Measurements from ENCODE around the gene DAGLA.
A peak's percentile ranks its signal among the peaks of the same experiment; 100 is the strongest.

The DAGLA gene

DNA sequence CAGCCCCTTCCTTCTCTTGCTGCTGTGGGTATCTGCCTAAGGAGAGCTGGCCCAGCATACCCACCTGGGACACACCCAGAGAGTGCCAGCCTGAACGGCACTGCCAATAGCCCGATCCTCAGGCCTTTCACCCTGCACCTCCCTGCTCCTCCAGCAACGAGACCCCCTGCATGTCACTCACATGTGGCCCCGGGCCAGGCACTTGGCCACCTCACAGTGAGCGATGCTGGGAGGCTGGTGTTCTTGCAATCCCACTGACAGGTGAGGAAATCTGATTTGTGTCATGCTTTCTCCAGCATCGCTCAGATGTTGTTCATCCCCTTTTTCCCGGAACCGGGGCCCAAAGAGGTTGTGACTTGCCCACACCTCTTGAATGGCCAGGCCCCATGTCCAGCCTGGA, 20.5 kb downstream of the DAGLA start:
- Mint-ChIP-seq H3K27me3 (peaks cover 0 to 8% of the 10 kb centered on the region in 2 donors), H3K4me3 (no peak overlapping the region)
- ATAC-seq (replicated peaks) = no peak

GRCh38 chr11:61701242-61701886, 21.2 kb downstream of the DAGLA start:
- H3K4me3 Mint-ChIP-seq = no peak overlapping the region
- peaks cover 0 to 13% of the 10 kb centered on the region in 2 donors for H3K27me3 Mint-ChIP-seq
- no peaks in the 10 kb centered on the region for H3K9me3 Mint-ChIP-seq
- H3K36me3 Mint-ChIP-seq (ENCODE audit: insufficient read depth) = peaks cover 5% of the 10 kb centered on the region
- H3K4me1 Mint-ChIP-seq (ENCODE audit: low read depth in 2 of 2) = peaks cover 7 to 15% of the 10 kb centered on the region in 2 donors
- DNase-seq (no peak), ATAC-seq (replicated peaks) (no peak)
- H3K27ac Mint-ChIP-seq = peak overlapping the region; percentile 52 to 60

More for the DNA sequence above, 20.5 kb downstream of the DAGLA start:
- Mint-ChIP-seq H3K4me1 (ENCODE audit: low read depth in 2 of 2) (peaks cover 14 to 21% of the 10 kb centered on the region in 2 donors), H3K36me3 (ENCODE audit: insufficient read depth) (peaks cover 10% of the 10 kb centered on the region), H3K27ac (peak overlapping the region; percentile 52 to 60), H3K9me3 (no peaks in the 10 kb centered on the region)
- no peak for DNase-seq

DNA sequence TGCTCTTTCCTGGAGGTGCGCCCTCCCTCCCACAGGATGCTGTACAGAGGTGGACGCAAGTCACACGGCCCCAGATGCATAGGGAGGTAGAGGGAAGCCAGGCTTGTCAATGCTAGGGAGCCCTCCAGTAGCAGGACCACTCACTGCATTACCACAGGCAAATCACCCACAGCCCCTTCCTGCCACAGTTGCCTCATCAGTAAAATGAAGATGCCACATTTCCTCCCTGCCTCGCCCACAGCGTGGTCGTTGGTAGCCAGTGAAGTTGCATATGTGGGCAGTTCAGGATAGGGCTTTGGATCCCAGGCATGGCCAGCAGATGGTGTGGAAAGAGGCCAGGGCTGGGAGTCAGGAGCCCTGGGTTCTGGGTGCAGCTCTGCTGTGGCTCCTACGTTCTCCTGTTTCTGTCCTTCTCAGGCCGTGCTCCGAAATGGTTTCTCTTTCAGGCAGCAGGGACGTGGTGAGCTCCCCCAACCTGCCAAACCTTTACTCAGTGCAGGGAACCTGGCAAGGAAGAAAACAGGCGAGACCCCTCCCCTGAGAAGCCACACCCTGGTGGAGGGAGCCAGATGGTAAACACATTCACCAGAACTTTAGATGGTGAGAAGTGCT, 22.6 kb downstream of the DAGLA start:
- peak; percentile 66 for ATAC-seq (replicated peaks)
- Mint-ChIP-seq H3K4me1 (ENCODE audit: low read depth in 2 of 2) (peaks cover 7 to 15% of the 10 kb centered on the region in 2 donors), H3K9me3 (no peaks in the 10 kb centered on the region), H3K4me3 (peak overlapping the region; percentile 62 to 70), H3K36me3 (ENCODE audit: insufficient read depth) (peaks cover 5% of the 10 kb centered on the region), H3K27ac (peak overlapping the region; percentile 4 to 8), H3K27me3 (peaks cover 0 to 13% of the 10 kb centered on the region in 2 donors)
- DNase-seq = no peak

- DNase-seq = no peak
These were observed 24.6 kb downstream of the DAGLA start for GRCh38 chr11:61704838-61705237.

DNA sequence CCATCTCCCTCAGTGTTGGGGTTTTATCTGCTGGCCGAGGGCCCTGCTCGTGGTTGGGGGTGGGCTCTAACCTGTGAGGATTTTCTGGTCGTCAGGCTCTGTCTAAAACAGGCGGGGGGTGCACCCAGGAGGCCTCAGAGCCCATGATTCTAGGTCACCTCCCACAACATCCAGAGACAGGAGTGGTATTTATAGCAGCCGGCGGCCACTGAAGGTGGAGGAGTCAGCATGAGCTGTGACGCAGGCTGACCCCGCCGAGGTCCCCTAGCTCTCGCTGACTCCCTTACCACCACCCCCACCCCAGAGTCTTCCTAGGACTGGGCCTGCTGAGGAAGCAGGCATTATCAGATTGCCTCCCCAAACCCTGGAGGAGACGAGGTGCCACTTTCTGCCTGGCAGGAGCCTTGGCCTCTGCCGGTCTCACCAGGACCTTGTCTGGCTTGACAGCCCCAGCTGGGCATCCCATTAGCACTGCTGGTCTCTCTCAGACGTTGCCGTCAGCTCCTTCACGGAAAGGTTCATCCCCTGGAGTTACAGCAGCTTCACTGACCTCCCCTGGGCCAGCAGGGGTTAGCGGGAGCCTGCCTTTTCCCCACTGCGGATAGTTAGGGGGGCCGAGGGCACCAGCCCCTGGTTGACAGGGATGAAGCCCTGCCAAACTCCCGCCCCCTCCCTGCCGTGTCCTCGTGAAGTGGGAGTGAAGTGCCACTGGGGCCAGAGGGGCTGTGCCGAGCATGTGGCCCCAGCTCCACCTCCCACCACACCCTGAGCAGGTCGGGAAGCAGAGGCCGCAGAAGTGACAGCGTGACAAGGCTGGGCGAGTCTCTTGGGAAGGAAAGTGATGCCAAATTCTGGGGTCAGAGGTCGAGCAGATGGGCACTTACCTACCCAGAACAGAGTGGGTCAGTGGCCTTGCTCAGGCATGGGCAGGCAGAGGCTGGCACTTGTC, 26.5 kb downstream of the DAGLA start:
- H3K27ac Mint-ChIP-seq = no peak overlapping the region
- no peak overlapping the region for H3K4me3 Mint-ChIP-seq
- H3K27me3 Mint-ChIP-seq = peaks cover 0 to 21% of the 10 kb centered on the region in 2 donors
- no peaks in the 10 kb centered on the region for H3K9me3 Mint-ChIP-seq
- H3K4me1 Mint-ChIP-seq (ENCODE audit: low read depth in 2 of 2) = peaks cover 7 to 8% of the 10 kb centered on the region in 2 donors
- no peak for DNase-seq
- no peak for ATAC-seq (replicated peaks)
- peaks cover 3% of the 10 kb centered on the region for H3K36me3 Mint-ChIP-seq (ENCODE audit: insufficient read depth)

More at GRCh38 chr11:61704838-61705237, 24.6 kb downstream of the DAGLA start:
- Mint-ChIP-seq H3K27ac (no peak overlapping the region), H3K27me3 (peaks cover 0 to 13% of the 10 kb centered on the region in 2 donors), H3K4me3 (no peak overlapping the region), H3K36me3 (ENCODE audit: insufficient read depth) (peaks cover 3% of the 10 kb centered on the region), H3K9me3 (no peaks in the 10 kb centered on the region), H3K4me1 (ENCODE audit: low read depth in 2 of 2) (peaks cover 7 to 8% of the 10 kb centered on the region in 2 donors)
- no peak for ATAC-seq (replicated peaks)

DNA sequence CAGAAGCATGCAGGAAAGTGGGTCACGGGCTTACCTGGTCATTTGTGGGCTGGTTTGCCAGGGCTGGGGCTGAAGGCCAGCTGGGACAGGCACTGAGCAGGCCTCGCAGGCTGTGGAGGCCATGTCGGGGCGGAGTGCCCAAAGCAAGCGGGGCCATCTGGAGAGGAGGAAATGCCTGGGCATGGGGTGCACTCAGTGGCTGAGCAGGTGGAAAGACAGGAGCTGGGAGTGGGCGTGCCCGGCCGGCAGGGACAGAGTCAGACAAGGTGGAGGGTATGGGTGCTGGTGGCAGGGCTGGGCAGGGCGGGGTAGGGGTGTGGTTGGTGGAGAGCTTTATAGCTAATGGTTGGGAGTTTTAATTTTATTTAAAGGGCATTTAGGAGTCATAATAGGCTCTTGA, 27.4 kb downstream of the DAGLA start:
- no peak overlapping the region for H3K27ac Mint-ChIP-seq
- peaks cover 5 to 6% of the 10 kb centered on the region in 2 donors for H3K4me1 Mint-ChIP-seq (ENCODE audit: low read depth in 2 of 2)
- peaks cover 3% of the 10 kb centered on the region for H3K36me3 Mint-ChIP-seq (ENCODE audit: insufficient read depth)
- no peaks in the 10 kb centered on the region for H3K9me3 Mint-ChIP-seq
- DNase-seq (no peak), ATAC-seq (replicated peaks) (no peak)
- no peak overlapping the region for H3K4me3 Mint-ChIP-seq
- H3K27me3 Mint-ChIP-seq = peaks cover 0 to 21% of the 10 kb centered on the region in 2 donors

- no peaks in the 10 kb centered on the region for H3K9me3 Mint-ChIP-seq
- no peak overlapping the region for H3K27ac Mint-ChIP-seq
- peaks cover 0 to 21% of the 10 kb centered on the region in 2 donors for H3K27me3 Mint-ChIP-seq
- H3K4me3 Mint-ChIP-seq = no peak overlapping the region
- no peaks in the 10 kb centered on the region for H3K4me1 Mint-ChIP-seq (ENCODE audit: low read depth in 2 of 2)
- DNase-seq = no peak
- H3K36me3 Mint-ChIP-seq (ENCODE audit: insufficient read depth) = no peaks in the 10 kb centered on the region
- ATAC-seq (replicated peaks) = no peak
These were observed 28.9 kb downstream of the DAGLA start for GRCh38 chr11:61709110-61709509.

GRCh38 chr11:61709572-61709971, 29.4 kb downstream of the DAGLA start:
- H3K36me3 Mint-ChIP-seq (ENCODE audit: insufficient read depth) = no peaks in the 10 kb centered on the region
- no peak for ATAC-seq (replicated peaks)
- DNase-seq = no peak

DNA sequence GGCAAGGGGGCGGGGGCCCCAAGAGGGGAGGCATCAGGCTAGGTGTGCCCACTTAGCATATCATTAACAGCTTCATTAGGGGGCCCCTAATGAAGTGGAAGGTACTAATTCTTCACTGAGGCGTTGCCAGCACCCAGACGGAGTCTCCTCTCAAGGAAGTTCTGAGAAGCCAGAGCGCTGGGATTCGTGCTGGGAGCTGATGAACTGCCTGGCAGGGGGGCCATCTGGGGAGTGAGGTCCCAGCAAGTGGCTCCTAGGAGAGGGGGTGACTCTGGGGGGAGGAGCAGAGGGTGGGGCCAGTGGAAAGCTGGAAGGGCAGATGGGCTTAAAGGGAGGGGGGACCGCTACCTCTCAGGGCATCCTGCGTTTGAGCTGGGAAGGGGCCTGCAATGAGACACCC, 29.8 kb downstream of the DAGLA start:
- Mint-ChIP-seq H3K4me3 (no peak overlapping the region), H3K4me1 (ENCODE audit: low read depth in 2 of 2) (no peaks in the 10 kb centered on the region), H3K36me3 (ENCODE audit: insufficient read depth) (no peaks in the 10 kb centered on the region), H3K9me3 (no peaks in the 10 kb centered on the region), H3K27me3 (peaks cover 0 to 20% of the 10 kb centered on the region in 2 donors), H3K27ac (no peak overlapping the region)
- DNase-seq (no peak), ATAC-seq (replicated peaks) (no peak)

More at GRCh38 chr11:61709572-61709971, 29.4 kb downstream of the DAGLA start:
- Mint-ChIP-seq H3K9me3 (no peaks in the 10 kb centered on the region), H3K4me1 (ENCODE audit: low read depth in 2 of 2) (no peaks in the 10 kb centered on the region), H3K27me3 (peaks cover 0 to 21% of the 10 kb centered on the region in 2 donors), H3K4me3 (no peak overlapping the region), H3K27ac (no peak overlapping the region)

DNA sequence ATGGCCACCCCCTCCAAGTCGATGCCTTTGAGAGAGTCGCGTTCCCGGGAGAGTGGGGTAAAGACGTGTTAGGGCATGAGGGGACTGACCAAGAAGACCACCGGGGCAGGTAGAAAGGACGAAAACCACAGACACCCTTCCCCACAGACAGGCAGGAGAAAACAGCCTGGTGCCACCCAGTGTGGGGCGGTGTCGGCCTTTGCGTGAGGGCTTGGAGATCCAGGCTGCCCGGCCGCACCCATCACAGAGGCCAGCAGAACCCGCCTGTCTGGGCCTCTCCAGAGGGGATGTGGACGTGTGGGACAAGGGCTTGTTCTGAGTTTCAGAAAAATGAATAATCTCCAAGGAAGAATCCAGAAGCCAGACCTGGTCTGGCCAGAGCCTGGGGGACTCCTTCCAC, 30.8 kb downstream of the DAGLA start:
- Mint-ChIP-seq H3K27me3 (peaks cover 1 to 17% of the 10 kb centered on the region in 2 donors), H3K4me1 (ENCODE audit: low read depth in 2 of 2) (peaks cover 0 to 3% of the 10 kb centered on the region in 2 donors), H3K27ac (no peak overlapping the region), H3K9me3 (no peaks in the 10 kb centered on the region), H3K36me3 (ENCODE audit: insufficient read depth) (no peaks in the 10 kb centered on the region), H3K4me3 (no peak overlapping the region)
- no peak for ATAC-seq (replicated peaks)
- no peak for DNase-seq

GRCh38 chr11:61711498-61711897, 31.3 kb downstream of the DAGLA start:
- H3K9me3 Mint-ChIP-seq = no peaks in the 10 kb centered on the region
- no peak overlapping the region for H3K4me3 Mint-ChIP-seq
- H3K4me1 Mint-ChIP-seq (ENCODE audit: low read depth in 2 of 2) = peaks cover 0 to 5% of the 10 kb centered on the region in 2 donors
- H3K27ac Mint-ChIP-seq = no peak overlapping the region
- peaks cover 6 to 20% of the 10 kb centered on the region in 2 donors for H3K27me3 Mint-ChIP-seq
- no peak for DNase-seq
- ATAC-seq (replicated peaks) = no peak
- H3K36me3 Mint-ChIP-seq (ENCODE audit: insufficient read depth) = no peaks in the 10 kb centered on the region

DNA sequence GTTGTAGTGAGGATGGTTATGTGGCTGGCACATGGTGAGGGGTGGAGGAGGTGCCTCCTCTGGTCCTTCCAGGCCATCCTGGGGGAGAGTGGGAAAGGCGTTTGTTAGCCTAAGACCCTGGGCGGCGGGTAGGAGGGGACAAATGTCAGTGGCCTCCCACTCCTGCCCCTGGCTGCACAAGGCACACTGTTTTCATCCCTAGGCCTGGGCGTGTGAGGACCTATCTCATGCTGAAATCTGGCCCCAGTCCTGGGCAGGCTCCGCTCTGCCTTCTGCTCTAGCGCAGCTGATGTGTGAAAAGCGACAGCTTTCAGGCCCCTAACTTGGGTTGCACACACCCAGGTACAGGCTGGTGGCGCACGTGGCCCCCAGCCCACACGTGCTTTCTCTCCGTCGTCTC, 32.1 kb downstream of the DAGLA start:
- Mint-ChIP-seq H3K27me3 (peaks cover 6 to 23% of the 10 kb centered on the region in 2 donors), H3K4me1 (ENCODE audit: low read depth in 2 of 2) (peaks cover 0 to 5% of the 10 kb centered on the region in 2 donors), H3K4me3 (no peak overlapping the region), H3K9me3 (no peaks in the 10 kb centered on the region), H3K36me3 (ENCODE audit: insufficient read depth) (no peaks in the 10 kb centered on the region), H3K27ac (no peak overlapping the region)
- DNase-seq = no peak
- no peak for ATAC-seq (replicated peaks)

DNA sequence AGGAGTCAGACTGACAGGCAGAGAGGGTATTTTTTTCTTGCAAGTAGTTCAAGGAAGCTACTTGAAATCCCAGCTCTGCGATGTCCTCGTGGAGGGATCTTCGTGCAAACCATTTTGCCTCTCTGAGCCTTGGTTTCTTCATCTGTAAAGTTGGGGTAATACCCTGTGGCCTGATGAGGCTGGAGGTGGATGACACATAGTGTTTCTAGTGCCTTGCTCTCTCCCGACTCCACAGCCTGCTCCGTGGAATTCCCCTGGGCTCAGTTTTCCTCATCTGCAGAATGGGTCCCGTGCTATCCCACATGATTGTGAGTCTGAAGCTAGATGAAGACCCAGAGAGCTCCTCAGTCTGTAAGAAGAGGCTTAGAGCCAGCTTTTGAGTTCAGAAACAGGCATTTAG, 32.7 kb downstream of the DAGLA start:
- ATAC-seq (replicated peaks) (no peak), DNase-seq (no peak)
- H3K27ac Mint-ChIP-seq = no peak overlapping the region
- no peak overlapping the region for H3K4me3 Mint-ChIP-seq
- H3K9me3 Mint-ChIP-seq = no peaks in the 10 kb centered on the region
- peaks cover 0 to 5% of the 10 kb centered on the region in 2 donors for H3K4me1 Mint-ChIP-seq (ENCODE audit: low read depth in 2 of 2)
- H3K36me3 Mint-ChIP-seq (ENCODE audit: insufficient read depth) = no peaks in the 10 kb centered on the region
- H3K27me3 Mint-ChIP-seq = peaks cover 6 to 28% of the 10 kb centered on the region in 2 donors

Data from effector memory CD8-positive, alpha-beta T cell (primary cell).